Mesothelial cell of epicardium (in vitro differentiated cells): ENCODE measurements around the gene RUNX1. TPM values are rescaled to one million over a fixed set of nuclear protein-coding genes. Genes with fewer than 3 reads are reported as not detected.

Source experiments
- DNase-seq, 2 experiments: peaks; one replicate each; pipeline ENCODE4 v3.0.0; 2021; ENCODE audit warnings: low spot score in 2 of 2; ENCODE audit not compliant: unreplicated experiment in 2 of 2
- H3K27ac Mint-ChIP-seq: 2 replicates; pipeline ENCODE4 v1.8.0; 2021; ENCODE audit warnings: mixed read lengths
- H3K27me3 Mint-ChIP-seq: 2 replicates; pipeline ENCODE4 v1.8.0; 2021; ENCODE audit warnings: low read depth, mixed read lengths
- H3K36me3 Mint-ChIP-seq: 2 replicates; pipeline ENCODE4 v1.8.0; 2021; ENCODE audit warnings: mixed read lengths
- H3K4me1 Mint-ChIP-seq: 2 replicates; pipeline ENCODE4 v1.8.0; 2021; ENCODE audit warnings: mixed read lengths
- H3K4me3 Mint-ChIP-seq: 2 replicates; pipeline ENCODE4 v1.8.0; 2021; ENCODE audit warnings: mild to moderate bottlenecking, moderate library complexity, mixed read lengths
- H3K9me3 Mint-ChIP-seq: 2 replicates; pipeline ENCODE4 v1.8.0; 2021; ENCODE audit warnings: mixed read lengths
- CTCF ChIP-seq: fragments of 200-600 bp; sonication (generic); IDR thresholded peaks from one replicate; pipeline ENCODE4 v1.5.0; 2021; ENCODE audit warnings: antibody characterized with exemption; ENCODE audit not compliant: unreplicated experiment
- total RNA-seq: library from RNA; stranded (reverse); gene quantifications from 3 replicates; pipeline ENCODE4 v1.2.1, GENCODE V29; 2021

Gene RUNX1
- total RNA-seq, 1 donor from 2014 or later = 41.2 TPM

- DNase-seq = no peak
- no peak overlapping the region for H3K4me3 Mint-ChIP-seq
- no peak for TF ChIP-seq CTCF
- no peaks in the 10 kb centered on the region for H3K9me3 Mint-ChIP-seq
- H3K27me3 Mint-ChIP-seq = peaks cover under 1% of the 10 kb centered on the region
- no peak overlapping the region for H3K27ac Mint-ChIP-seq
- H3K36me3 Mint-ChIP-seq = no peaks in the 10 kb centered on the region
- H3K4me1 Mint-ChIP-seq = no peaks in the 10 kb centered on the region
Observed at GRCh38 chr21:34949030-34949429, 100.1 kb downstream of the RUNX1 start.

DNA sequence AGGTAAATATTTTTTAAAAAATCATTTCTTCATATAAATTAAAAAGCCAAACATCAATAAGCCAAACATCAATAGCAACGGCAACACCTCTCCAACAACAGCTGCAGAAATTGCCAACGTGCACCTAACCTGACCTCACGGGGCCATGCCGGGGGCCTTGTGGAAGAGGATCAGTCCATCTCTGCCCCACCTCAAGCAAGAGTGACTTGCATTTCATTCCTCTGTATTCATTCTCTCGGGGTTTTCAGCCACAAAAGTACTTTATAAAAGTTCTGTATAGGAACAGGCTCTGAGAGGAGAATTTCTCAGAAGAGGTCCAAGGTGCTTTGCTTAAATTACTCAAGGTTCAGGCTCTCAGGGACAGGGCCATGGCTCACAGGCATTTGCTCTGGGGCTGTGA lies 100.9 kb downstream of the RUNX1 start:
- no peaks in the 10 kb centered on the region for H3K4me1 Mint-ChIP-seq
- H3K36me3 Mint-ChIP-seq = no peaks in the 10 kb centered on the region
- no peaks in the 10 kb centered on the region for H3K9me3 Mint-ChIP-seq
- H3K27ac Mint-ChIP-seq = no peak overlapping the region
- TF ChIP-seq CTCF = no peak
- no peak overlapping the region for H3K4me3 Mint-ChIP-seq
- no peak for DNase-seq
- peaks cover 1% of the 10 kb centered on the region for H3K27me3 Mint-ChIP-seq

GRCh38 chr21:34946916-34947534 lies 102.1 kb downstream of the RUNX1 start:
- Mint-ChIP-seq H3K36me3 (no peaks in the 10 kb centered on the region), H3K27ac (no peak overlapping the region), H3K9me3 (no peaks in the 10 kb centered on the region), H3K4me1 (peaks cover 3% of the 10 kb centered on the region), H3K4me3 (no peak overlapping the region), H3K27me3 (peaks cover 2% of the 10 kb centered on the region)
- no peak for TF ChIP-seq CTCF
- no peak for DNase-seq

DNA sequence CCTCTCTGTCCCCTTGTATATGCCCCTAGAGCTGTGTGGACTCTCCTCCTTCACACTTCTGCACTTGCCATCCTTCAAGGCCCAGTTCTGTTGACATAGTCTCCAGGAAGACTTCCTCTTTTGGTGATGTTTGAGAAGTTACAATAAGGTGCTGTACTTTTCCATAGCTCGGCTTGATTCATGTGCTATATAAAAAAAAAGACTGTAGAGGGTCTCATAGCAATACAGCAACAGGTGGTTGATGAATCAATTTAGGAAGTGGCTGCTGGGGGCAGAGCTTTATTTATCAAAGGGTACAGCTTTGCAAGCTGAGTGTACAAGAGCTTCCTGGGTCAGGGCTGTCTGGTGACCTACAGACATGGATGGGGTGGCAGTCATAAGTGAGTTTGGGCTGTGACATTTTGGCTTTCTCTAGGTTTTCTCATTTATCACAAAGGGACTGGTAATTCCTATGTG lies 102.7 kb downstream of the RUNX1 start:
- no peak for DNase-seq
- no peaks in the 10 kb centered on the region for H3K36me3 Mint-ChIP-seq
- peaks cover 6% of the 10 kb centered on the region for H3K4me1 Mint-ChIP-seq
- no peaks in the 10 kb centered on the region for H3K9me3 Mint-ChIP-seq
- no peak overlapping the region for H3K27ac Mint-ChIP-seq
- TF ChIP-seq CTCF = no peak
- peaks cover 3% of the 10 kb centered on the region for H3K27me3 Mint-ChIP-seq
- H3K4me3 Mint-ChIP-seq = no peak overlapping the region

- H3K36me3 Mint-ChIP-seq = no peaks in the 10 kb centered on the region
- TF ChIP-seq CTCF = no peak
- no peak overlapping the region for H3K27ac Mint-ChIP-seq
- H3K4me3 Mint-ChIP-seq = no peak overlapping the region
- H3K4me1 Mint-ChIP-seq = peaks cover 6% of the 10 kb centered on the region
- H3K27me3 Mint-ChIP-seq = peaks cover 10% of the 10 kb centered on the region
- H3K9me3 Mint-ChIP-seq = no peaks in the 10 kb centered on the region
- DNase-seq = no peak
Observed at GRCh38 chr21:34945288-34945687, 103.8 kb downstream of the RUNX1 start.
